HepG2 (cell line): ENCODE results near the gene EMP2. TPM values are rescaled to one million over a fixed set of nuclear protein-coding genes. Genes with fewer than 3 reads are reported as not detected.

Experiments
- BORCS8-MEF2B ChIP-seq: sonication (generic); formaldehyde crosslinking; IDR thresholded peaks from 2 replicates; pipeline ENCODE4 v1.8.0; 2022; ENCODE audit warnings: mild to moderate bottlenecking, missing genetic modification reagents
- CBFB ChIP-seq: sonication (generic); formaldehyde crosslinking; IDR thresholded peaks from 2 replicates; pipeline ENCODE4 v1.4.0; 2020; ENCODE audit warnings: missing genetic modification reagents
- HCFC1 ChIP-seq: fragments of 150-350 bp; IDR thresholded peaks from 2 replicates; pipeline ENCODE4 v1.6.1; 2014; ENCODE audit warnings: low read depth, low read length
- KLF11 ChIP-seq: IDR thresholded peaks from 2 replicates; pipeline ENCODE4 v1.6.1; 2016; ENCODE audit warnings: missing compliant biosample characterization
- LBX2 ChIP-seq: sonication (generic); formaldehyde crosslinking; IDR thresholded peaks from 2 replicates; pipeline ENCODE4 v1.5.0; 2020; ENCODE audit warnings: missing genetic modification reagents, mild to moderate bottlenecking, borderline replicate concordance
- NFE2 ChIP-seq: sonication (generic); formaldehyde crosslinking; IDR thresholded peaks from 2 replicates; pipeline ENCODE4 v1.4.0; 2020; ENCODE audit warnings: missing genetic modification reagents
- NFE2L1 ChIP-seq: sonication (generic); formaldehyde crosslinking; IDR thresholded peaks from 2 replicates; pipeline ENCODE4 v1.4.0; 2020; ENCODE audit warnings: missing genetic modification reagents, mild to moderate bottlenecking, borderline replicate concordance
- PREB ChIP-seq: sonication (generic); formaldehyde crosslinking; IDR thresholded peaks from 2 replicates; pipeline ENCODE4 v1.4.0; 2020; ENCODE audit warnings: missing genetic modification reagents
- RAD21 ChIP-seq: fragments of 450-650 bp; formaldehyde crosslinking; IDR thresholded peaks from 2 replicates; pipeline ENCODE4 v1.5.0; 2020; ENCODE audit warnings: mild to moderate bottlenecking
- SUZ12 ChIP-seq: fragments of 150-350 bp; IDR thresholded peaks from 2 replicates; pipeline ENCODE4 v1.6.1; 2014; ENCODE audit warnings: low read depth, low read length
- TAF15 ChIP-seq: fragments of 200-400 bp; formaldehyde crosslinking; IDR thresholded peaks from one replicate; pipeline ENCODE4 v1.6.1; 2018; ENCODE audit warnings: mild to moderate bottlenecking, low read depth, low read length; ENCODE audit not compliant: poor library complexity, severe bottlenecking
- TBX2 ChIP-seq: sonication (generic); formaldehyde crosslinking; IDR thresholded peaks from 2 replicates; pipeline ENCODE4 v1.5.0; 2020; ENCODE audit warnings: missing genetic modification reagents, mild to moderate bottlenecking, borderline replicate concordance
- ZBED4 ChIP-seq: sonication (generic); formaldehyde crosslinking; IDR thresholded peaks from 2 replicates; pipeline ENCODE4 v1.4.0; 2020; ENCODE audit warnings: missing genetic modification reagents, borderline replicate concordance
- ZHX1 ChIP-seq: sonication (generic); formaldehyde crosslinking; IDR thresholded peaks from 2 replicates; pipeline ENCODE4 v1.8.1; 2022; ENCODE audit warnings: low read depth, mild to moderate bottlenecking, missing genetic modification reagents
- ZMAT3 ChIP-seq: sonication (generic); formaldehyde crosslinking; conservative IDR thresholded peaks from 2 replicates; pipeline ENCODE4 v1.7.0; 2021; ENCODE audit warnings: missing genetic modification reagents
- ZNF225 ChIP-seq: sonication (generic); formaldehyde crosslinking; IDR thresholded peaks from 2 replicates; pipeline ENCODE4 v1.4.0; 2020; ENCODE audit warnings: mild to moderate bottlenecking, missing genetic modification reagents
- ZNF24 ChIP-seq: fragments of 450-650 bp; IDR thresholded peaks from 2 replicates; pipeline ENCODE4 v1.6.1; 2017; ENCODE audit warnings: antibody characterized with exemption, mild to moderate bottlenecking
- ZNF687 ChIP-seq: sonication (generic); formaldehyde crosslinking; IDR thresholded peaks from 2 replicates; pipeline ENCODE4 v1.5.1; 2020; ENCODE audit warnings: mild to moderate bottlenecking, missing genetic modification reagents, moderate library complexity
- polyA plus RNA-seq, 8 experiments: library from polyadenylated mRNA; depleted of rRNA in 3 of 8; stranded (reverse) in 7 of 8; unstranded in 1 of 8; fragments of >200 nt; fragmentation: Illumina TruSeq in 4 of 8; extraction: Trizol in 4 of 8; gene quantifications; 2 replicates each; pipeline versions ENCODE4 v1.2.1 to v1.2.3, GENCODE V29; 2011 to 2016; ENCODE audit warnings: low read depth in 4 of 8, missing spikeins in 1 of 8, mixed read lengths in 1 of 8; ENCODE audit not compliant: insufficient read depth in 1 of 8
- total RNA-seq, 5 experiments: library from RNA; depleted of rRNA; stranded (reverse); fragments of >200 nt; fragmentation: Illumina TruSeq; extraction: Trizol; gene quantifications; 2 replicates each; pipeline ENCODE4 v1.2.3, GENCODE V29; 2016; ENCODE audit warnings: low read depth in 1 of 5

The EMP2 gene
- total and polyA plus RNA-seq, 2 of the 13 experiments (the other 11 are each of a cell fraction or from before 2014, with no cell fraction given), result 24.6 to 91.2 TPM

- TF ChIP-seq ZNF687 (no peak), HCFC1 (no peak), LBX2 (CRISPR knock-in tag) (no peak), BORCS8-MEF2B (CRISPR knock-in tag) (0 out of 2 replicates have a peak, but pooled peaks have one; percentile 69), KLF11 (CRISPR knock-in tag) (peak; percentile 89; the same call in 1 of the 2 replicates), CBFB (CRISPR knock-in tag) (no peak), ZHX1 (no peak), TBX2 (CRISPR knock-in tag) (peak; percentile 72; the same call in 1 of the 2 replicates), RAD21 (peak; percentile 98), ZBED4 (CRISPR knock-in tag) (peak; percentile 84; the same call in 1 of the 2 replicates), TAF15 (no peak), NFE2 (CRISPR knock-in tag) (no peak), PREB (CRISPR knock-in tag) (no peak), NFE2L1 (CRISPR knock-in tag) (no peak), ZNF225 (CRISPR knock-in tag) (no peak), SUZ12 (no peak), ZNF24 (no peak), ZMAT3 (CRISPR knock-in tag) (0 out of 2 replicates have a peak, but pooled peaks have one; percentile 58)
These were observed 70.8 kb downstream of the EMP2 start (continued) for GRCh38 chr16:10509534-10510025.
